DMS79 (cell line): Measurements from ENCODE around the gene CACNA1F.

ENCODE experiments used
- DNase-seq: peaks from one replicate; lab custom pipeline; 2025; lab: John Stamatoyannopoulos, UW

The CACNA1F gene

GRCh38 chrX:49233176-49233575, at the start of gene CACNA1F:
Gene CACNA1F (minus strand): TSS chrX:49233340. CDS start chrX:49233309, 31 bp downstream.
- no peak for DNase-seq

GRCh38 chrX:49282647-49283011, 49.5 kb upstream of the CACNA1F start:
- DNase-seq, result no peak

DNA sequence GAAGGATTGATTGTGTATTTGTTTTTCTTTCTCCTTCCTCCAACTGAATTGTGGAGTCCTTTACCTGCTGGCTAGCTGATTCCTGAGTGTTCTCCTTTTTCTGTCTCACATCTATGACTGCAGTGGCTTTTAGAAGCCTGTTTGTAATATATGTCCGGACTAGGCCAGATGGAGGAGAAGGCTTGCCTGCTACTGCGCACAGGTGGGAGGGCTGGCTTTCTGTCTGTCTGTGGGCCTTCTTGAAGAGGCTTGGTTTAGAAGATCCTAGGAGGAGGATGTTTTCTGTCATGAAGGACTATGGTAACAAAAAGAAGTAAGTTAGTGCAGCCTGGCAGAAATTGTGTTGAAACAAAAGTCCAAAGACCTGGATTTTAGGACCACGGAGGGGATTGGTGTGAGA, 44.9 kb upstream of the CACNA1F start:
- DNase-seq, result no peak

GRCh38 chrX:49277535-49277830, 44.3 kb upstream of the CACNA1F start:
- no peak for DNase-seq

DNA sequence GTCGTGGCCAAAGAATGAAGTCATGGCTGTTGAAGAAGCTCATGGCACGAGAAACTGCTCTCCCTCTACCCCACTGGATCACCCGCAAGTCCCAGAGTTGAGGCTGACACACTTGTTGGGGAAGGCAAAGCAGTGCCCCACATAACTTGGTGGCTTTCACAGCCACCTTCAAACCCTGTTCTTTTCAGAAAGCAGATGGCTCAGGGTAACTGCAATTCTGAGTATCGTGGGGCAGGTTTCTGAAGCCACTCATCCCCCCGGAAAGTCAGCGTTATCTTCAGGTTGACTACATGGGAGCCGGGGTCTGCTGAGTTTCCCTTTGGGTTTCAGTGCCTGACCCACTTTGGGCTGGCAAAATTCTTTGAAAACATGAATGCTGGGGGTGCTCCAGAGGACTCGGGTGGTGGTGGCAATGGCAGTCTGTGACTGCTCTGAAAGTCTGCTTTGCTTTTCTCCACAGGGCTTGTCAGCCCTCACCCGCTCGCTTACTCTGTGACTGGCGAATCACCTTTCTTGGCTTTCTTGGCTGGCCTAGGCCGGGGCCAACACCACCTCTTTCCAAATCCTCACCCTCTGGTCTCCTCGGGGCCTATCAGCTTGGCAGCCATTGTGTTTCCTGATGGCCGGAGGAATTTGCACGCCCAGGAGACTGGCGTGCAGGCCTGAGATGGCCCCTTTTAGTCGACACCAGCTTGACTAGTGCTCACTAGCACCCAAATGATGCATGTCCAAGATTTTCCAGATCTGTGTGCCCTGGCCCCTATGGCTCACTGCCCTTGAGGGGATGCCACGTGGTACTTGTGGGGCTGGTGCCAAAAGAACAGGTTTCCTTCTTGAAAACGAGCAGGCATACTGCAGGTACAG, 43.8 kb upstream of the CACNA1F start:
- DNase-seq, result peak; percentile 49

DNA sequence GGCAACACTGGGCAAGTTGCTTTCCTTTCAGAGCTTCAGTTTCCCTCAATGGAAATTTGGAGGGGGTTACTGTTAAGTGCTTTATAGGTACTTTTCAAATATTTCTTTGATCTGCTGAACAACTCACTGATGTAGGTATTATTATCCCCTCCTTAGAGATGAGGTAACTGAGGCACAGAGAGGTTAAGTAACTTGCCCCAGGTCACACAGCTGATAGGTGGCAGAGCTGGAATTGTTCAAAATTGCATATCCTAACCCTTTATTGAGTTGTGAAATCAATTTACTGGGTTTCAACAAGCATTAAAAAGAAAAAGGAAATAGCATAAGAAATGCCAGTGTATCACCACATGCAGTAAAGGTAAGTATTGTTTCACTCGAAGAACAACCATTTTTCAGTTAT, 43.1 kb upstream of the CACNA1F start:
- no peak for DNase-seq

GRCh38 chrX:49273181-49273727, 40.1 kb upstream of the CACNA1F start:
- DNase-seq, result no peak

- no peak for DNase-seq
Observed at GRCh38 chrX:49272421-49272820, 39.3 kb upstream of the CACNA1F start.

- no peak for DNase-seq
Observed at GRCh38 chrX:49271341-49271740, 38.2 kb upstream of the CACNA1F start.

DNA sequence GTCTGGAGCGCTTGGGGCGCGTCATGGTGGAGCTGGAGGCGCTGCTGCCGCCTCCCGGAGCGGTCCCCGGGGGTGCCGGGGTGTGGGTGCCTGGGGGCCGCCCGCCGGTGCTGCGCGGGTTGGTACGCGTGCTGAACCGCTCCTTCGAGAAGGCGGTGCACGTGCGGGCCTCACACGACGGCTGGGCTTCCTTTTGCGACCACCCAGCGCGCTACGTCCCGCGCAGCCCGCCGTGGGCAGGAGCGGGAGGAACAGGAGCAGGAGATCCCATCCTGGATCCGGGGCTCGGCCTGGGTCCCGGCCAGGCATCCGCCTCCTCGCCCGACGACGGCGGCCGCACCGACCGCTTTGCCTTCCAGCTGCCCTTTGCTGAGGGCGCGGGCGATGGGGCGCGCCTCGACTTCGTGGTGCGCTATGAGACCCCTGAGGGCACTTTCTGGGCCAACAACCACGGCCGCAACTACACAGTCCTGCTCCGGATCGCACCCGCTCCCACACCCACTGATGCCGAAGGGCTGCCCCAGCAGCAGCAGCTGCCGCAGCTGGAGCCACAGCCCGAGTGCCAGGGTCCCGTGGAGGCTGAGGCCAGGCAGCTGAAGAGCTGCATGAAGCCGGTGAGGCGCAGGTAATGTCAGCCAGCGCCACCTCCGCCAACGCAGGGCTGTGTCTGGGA, 37.2 kb upstream of the CACNA1F start:
- DNase-seq, result no peak

GRCh38 chrX:49269767-49270248, 36.7 kb upstream of the CACNA1F start, which contains the start of gene PPP1R3F:
Gene PPP1R3F (plus strand): TSS chrX:49269793. CDS start chrX:49269870, 77 bp downstream.
- no peak for DNase-seq

- peak; percentile 96 for DNase-seq
Observed at GRCh38 chrX:49269010-49269766, 36.0 kb upstream of the CACNA1F start.

DNA sequence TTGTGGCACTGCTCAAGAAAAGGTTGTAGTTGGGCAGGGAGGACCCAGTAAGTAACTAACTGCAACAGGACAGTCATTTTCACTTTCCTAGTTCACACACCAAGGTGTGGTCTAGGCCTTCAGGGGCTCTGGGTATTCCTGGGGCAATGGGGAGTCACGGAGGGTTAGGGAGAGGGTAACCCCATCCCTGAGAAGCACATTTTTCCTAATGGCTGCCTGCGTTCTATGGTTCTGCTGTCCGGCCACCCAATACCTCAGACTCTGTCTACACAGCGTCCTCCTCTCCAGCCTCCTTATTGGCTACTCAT, 35.5 kb upstream of the CACNA1F start:
- no peak for DNase-seq

- DNase-seq, result no peak
Observed at GRCh38 chrX:49266523-49267445, 33.6 kb upstream of the CACNA1F start.

GRCh38 chrX:49264460-49264859, 31.3 kb upstream of the CACNA1F start, which contains the start of gene FOXP3:
Gene FOXP3 (minus strand): TSS chrX:49264710. CDS start chrX:49258505, 6,205 bp downstream.
- no peak for DNase-seq

GRCh38 chrX:49263631-49264030, 30.5 kb upstream of the CACNA1F start:
- no peak for DNase-seq

DNA sequence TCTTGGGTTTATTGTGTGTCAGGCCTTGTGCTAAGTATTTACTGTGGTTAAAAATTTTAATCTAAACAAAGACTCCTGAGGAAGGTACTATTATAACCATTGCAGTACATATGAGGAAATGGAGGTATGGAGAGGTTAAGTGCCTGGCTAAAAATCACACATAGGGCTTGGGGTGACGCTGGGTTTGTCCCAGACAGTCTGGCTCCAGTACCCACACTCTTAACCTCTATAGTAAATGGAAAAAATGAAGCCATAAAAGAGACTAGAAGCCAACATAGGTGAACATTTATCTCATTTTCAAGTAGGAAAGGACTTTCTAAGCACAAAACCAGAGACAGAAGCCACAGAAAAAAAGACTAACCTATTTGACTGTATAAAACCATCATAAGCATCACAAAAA, 29.5 kb upstream of the CACNA1F start:
- DNase-seq, result no peak

DNA sequence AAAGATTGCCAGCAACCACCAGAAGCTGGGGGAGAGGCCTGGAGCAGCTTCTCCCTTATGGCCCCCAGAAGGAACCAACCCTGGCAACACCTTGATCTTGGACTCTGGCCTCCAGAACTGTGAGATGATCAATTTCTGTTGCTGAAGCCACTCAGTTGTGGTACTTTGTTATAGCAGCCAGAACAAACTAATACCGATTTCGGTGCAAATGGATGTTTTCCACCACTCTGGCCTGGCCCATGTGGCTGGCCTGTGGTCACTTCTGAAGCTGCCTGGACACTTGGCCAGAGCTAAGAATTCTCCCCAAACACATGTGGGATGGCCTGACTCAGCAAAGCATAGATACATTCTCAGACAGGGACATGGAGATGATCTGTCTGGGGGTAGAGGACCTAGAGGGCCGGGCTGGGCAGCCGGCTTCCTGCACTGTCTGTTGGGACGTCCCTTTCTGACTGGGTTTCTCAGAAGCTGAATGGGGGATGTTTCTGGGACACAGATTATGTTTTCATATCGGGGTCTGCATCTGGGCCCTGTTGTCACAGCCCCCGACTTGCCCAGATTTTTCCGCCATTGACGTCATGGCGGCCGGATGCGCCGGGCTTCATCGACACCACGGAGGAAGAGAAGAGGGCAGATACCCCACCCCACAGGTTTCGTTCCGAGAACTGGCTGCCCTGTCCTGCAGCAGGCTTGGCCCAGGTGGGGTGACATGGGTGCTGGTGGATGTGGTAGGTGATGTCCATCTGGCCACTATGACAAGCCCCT, 27.3 kb upstream of the CACNA1F start:
- no peak for DNase-seq

DNA sequence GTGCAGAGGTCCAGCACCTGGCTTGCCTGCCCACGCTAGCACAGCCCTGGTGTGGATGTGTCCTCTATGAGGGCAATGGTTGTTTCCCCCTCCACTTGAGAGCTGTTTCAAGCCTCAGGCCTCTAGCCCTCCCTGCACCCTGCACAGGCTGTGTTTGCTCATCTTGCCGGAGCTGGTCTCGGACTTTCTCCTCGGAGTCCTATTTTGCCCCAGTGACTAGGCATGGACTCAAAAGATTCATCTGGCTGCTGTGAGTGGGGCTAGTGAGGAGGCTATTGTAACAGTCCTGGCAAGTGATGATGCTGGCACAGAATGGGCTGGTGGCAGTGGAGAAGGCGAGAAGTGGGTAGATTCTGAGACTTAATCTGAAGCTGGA, 25.6 kb upstream of the CACNA1F start:
- DNase-seq, result no peak
